ENCODE results near the gene COL20A1. TPM values are rescaled to one million over a fixed set of nuclear protein-coding genes. Genes with fewer than 3 reads are reported as not detected.

COL20A1 gene
- total and polyA plus RNA-seq, 2 of the 13 experiments (the other 11 are each of a cell fraction or from before 2014, with no cell fraction given): not detected

DNA sequence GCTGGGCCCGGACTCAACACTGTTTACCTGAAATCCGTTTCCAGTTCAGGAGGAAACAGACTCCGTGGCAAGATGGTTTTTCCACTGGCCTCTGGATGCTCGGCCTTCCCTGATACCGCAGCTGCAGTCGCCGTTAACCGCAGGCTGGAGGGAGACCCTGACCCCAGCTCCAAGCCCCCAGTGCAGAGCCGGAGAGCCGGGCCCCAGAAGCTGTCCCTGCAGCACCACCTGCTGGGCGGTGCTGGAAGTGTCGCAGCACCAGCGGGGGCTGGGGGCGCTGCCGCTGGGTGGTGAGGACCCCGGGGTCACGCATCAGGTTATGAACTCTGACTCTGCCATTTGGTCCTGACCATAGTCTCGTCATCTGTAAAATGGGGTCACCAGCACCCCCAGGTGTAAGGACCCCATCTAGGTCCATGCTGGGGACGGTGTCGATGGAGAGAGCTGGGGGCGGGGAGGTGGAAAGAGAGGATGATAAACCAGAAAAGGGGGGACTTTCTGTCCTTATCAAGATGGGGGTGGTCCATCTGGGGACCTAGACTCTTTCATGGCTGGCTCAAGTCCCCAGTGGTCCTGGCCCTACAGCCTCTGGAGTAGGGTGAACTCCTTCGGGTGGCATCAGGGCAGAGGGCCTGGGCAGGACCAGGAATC, 88.9 kb downstream of the COL20A1 start (continued):
- TF ChIP-seq ARID2 (CRISPR knock-in tag; IDR thresholded peaks at IDR 0.05; ENCODE audit: borderline replicate concordance) (no peak), TCF7 (IDR thresholded peaks at IDR 0.05; ENCODE audit: low read depth) (no peak), NR2F6 (IDR thresholded peaks at IDR 0.05) (peak; percentile 26; the same call in 1 of the 2 replicates), NR2F6 (CRISPR knock-in tag; IDR thresholded peaks at IDR 0.05) (peak; percentile 45; the same call in 1 of the 2 replicates), GABPA (IDR thresholded peaks at IDR 0.05; ENCODE audit: low read depth, low read length) (no peak), GABPA (CRISPR knock-in tag; IDR thresholded peaks at IDR 0.05; ENCODE audit: low read depth) (no peak), ZNF629 (CRISPR knock-in tag; conservative IDR thresholded peaks at IDR 0.05) (no peak), ZSCAN29 (CRISPR knock-in tag; conservative IDR thresholded peaks at IDR 0.05) (no peak), EED (CRISPR knock-in tag; IDR thresholded peaks at IDR 0.05) (no peak; the same call in 1 of the 2 replicates), ZNF558 (CRISPR knock-in tag; IDR thresholded peaks at IDR 0.05; ENCODE audit: borderline replicate concordance) (no peak), PHF20 (CRISPR knock-in tag; IDR thresholded peaks at IDR 0.05) (no peak), HOXA5 (CRISPR knock-in tag; IDR thresholded peaks at IDR 0.05) (peak; percentile 87), MAZ (IDR thresholded peaks at IDR 0.05; ENCODE audit: borderline replicate concordance, low read depth, low read length) (peak; percentile 87; the same call in 1 of the 2 replicates), MAZ (CRISPR knock-in tag; IDR thresholded peaks at IDR 0.05; ENCODE audit: low read depth) (peak; percentile 41; the same call in 1 of the 2 replicates), PHF8 (CRISPR knock-in tag; IDR thresholded peaks at IDR 0.05) (peak; percentile 37; the same call in 1 of the 2 replicates), ZNF138 (CRISPR knock-in tag; IDR thresholded peaks at IDR 0.05; ENCODE audit: low read depth) (0 out of 2 replicates have a peak, but pooled peaks have one; percentile 79), SKI (IDR thresholded peaks at IDR 0.05; ENCODE audit: partially characterized antibody) (no peak), ZNF432 (CRISPR knock-in tag; IDR thresholded peaks at IDR 0.05; ENCODE audit: borderline replicate concordance) (no peak), ZNF547 (CRISPR knock-in tag; IDR thresholded peaks at IDR 0.05) (peak; percentile 77; the same call in 1 of the 2 replicates), ZBTB42 (CRISPR knock-in tag; IDR thresholded peaks at IDR 0.05) (0 out of 2 replicates have a peak, but pooled peaks have one; percentile 33)
- TF ChIP-seq, protein P1, sequence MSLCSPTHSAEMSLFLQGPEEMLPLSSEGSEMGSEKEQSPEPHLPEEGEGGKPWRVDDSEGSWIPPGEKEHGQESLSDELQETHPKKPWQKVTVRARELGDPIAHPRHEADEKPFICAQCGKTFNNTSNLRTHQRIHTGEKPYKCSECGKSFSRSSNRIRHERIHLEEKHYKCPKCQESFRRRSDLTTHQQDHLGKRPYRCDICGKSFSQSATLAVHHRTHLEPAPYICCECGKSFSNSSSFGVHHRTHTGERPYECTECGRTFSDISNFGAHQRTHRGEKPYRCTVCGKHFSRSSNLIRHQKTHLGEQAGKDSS (CRISPR knock-in tag; IDR thresholded peaks at IDR 0.05; ENCODE audit: borderline replicate concordance, low read depth): peak; percentile 77; the same call in 1 of the 2 replicates
- TF ChIP-seq, protein P2, sequence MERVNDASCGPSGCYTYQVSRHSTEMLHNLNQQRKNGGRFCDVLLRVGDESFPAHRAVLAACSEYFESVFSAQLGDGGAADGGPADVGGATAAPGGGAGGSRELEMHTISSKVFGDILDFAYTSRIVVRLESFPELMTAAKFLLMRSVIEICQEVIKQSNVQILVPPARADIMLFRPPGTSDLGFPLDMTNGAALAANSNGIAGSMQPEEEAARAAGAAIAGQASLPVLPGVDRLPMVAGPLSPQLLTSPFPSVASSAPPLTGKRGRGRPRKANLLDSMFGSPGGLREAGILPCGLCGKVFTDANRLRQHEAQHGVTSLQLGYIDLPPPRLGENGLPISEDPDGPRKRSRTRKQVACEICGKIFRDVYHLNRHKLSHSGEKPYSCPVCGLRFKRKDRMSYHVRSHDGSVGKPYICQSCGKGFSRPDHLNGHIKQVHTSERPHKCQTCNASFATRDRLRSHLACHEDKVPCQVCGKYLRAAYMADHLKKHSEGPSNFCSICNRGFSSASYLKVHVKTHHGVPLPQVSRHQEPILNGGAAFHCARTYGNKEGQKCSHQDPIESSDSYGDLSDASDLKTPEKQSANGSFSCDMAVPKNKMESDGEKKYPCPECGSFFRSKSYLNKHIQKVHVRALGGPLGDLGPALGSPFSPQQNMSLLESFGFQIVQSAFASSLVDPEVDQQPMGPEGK (CRISPR knock-in tag; IDR thresholded peaks at IDR 0.05): peak; percentile 98
- TF ChIP-seq, protein P3, sequence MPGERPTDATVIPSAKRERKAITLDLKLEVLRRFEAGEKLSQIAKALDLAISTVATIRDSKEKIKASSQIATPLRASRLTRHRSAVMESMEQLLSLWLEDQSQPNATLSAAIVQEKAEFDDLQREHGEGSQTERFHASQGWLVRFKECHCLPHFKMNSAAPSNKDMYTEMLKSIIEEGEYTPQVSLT (CRISPR knock-in tag; IDR thresholded peaks at IDR 0.05; ENCODE audit: borderline replicate concordance, low read depth): no peak
- TF ChIP-seq, protein P4, sequence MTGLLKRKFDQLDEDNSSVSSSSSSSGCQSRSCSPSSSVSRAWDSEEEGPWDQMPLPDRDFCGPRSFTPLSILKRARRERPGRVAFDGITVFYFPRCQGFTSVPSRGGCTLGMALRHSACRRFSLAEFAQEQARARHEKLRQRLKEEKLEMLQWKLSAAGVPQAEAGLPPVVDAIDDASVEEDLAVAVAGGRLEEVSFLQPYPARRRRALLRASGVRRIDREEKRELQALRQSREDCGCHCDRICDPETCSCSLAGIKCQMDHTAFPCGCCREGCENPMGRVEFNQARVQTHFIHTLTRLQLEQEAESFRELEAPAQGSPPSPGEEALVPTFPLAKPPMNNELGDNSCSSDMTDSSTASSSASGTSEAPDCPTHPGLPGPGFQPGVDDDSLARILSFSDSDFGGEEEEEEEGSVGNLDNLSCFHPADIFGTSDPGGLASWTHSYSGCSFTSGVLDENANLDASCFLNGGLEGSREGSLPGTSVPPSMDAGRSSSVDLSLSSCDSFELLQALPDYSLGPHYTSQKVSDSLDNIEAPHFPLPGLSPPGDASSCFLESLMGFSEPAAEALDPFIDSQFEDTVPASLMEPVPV (CRISPR knock-in tag; IDR thresholded peaks at IDR 0.05): no peak
